GM06990 (cell line): ENCODE measurements around the gene TMPRSS3.

ENCODE experiments used
- DNase-seq: peaks from one replicate; pipeline ENCODE4 v3.0.0-alpha.2; 2011; ENCODE audit not compliant: insufficient read length; ENCODE audit errors: extremely low read depth
- H3K27me3 ChIP-seq: replicated peaks from 2 replicates; pipeline ENCODE4 v1.6.0; 2011; ENCODE audit warnings: low read length; ENCODE audit not compliant: control insufficient read depth, insufficient read depth
- H3K36me3 ChIP-seq: 2 replicates; pipeline ENCODE4 v1.5.1; 2011; ENCODE audit warnings: low read length; ENCODE audit not compliant: control insufficient read depth, insufficient read depth
- H3K4me3 ChIP-seq: replicated peaks from 2 replicates; pipeline ENCODE4 v1.5.1; 2011; ENCODE audit warnings: low read depth, mild to moderate bottlenecking, control low read depth, low read length
- CTCF ChIP-seq: IDR thresholded peaks from 2 replicates; pipeline ENCODE4 v1.5.1; 2011; ENCODE audit warnings: low read length, control low read depth, mild to moderate bottlenecking, inconsistent platforms; ENCODE audit not compliant: insufficient read depth, poor library complexity, severe bottlenecking

Gene TMPRSS3

DNA sequence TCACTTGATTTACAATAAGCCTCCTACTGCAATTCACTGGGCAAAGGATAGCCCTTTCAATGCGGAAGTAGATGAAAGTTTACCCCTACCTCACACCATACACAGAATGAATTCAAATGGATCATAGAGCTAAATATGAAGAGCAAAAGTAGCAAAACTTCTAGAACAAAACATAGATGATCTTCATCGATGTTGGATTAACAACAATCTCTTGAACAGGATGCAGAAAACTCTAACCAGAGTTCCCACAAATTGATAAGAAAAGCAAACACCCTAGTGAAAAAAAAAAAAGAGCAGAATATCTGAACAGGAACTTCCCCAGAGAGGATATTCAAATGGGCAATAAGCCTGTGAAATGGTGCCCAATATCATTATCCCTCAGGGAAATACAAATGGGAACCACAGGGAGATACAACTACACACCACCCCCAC lies 6.0 kb upstream of the TMPRSS3 start:
- no peak overlapping the region for H3K4me3 ChIP-seq
- H3K27me3 ChIP-seq: no peaks in the 10 kb centered on the region
- H3K36me3 ChIP-seq: no peaks in the 10 kb centered on the region
- DNase-seq: no peak
- TF ChIP-seq CTCF: no peak

GRCh38 chr21:42401154-42401553 lies 5.3 kb upstream of the TMPRSS3 start:
- TF ChIP-seq CTCF: no peak
- no peak for DNase-seq
- no peak overlapping the region for H3K4me3 ChIP-seq
- no peaks in the 10 kb centered on the region for H3K36me3 ChIP-seq
- H3K27me3 ChIP-seq: no peaks in the 10 kb centered on the region

- no peaks in the 10 kb centered on the region for H3K27me3 ChIP-seq
- no peak for DNase-seq
Measured at GRCh38 chr21:42400525-42400924, 4.7 kb upstream of the TMPRSS3 start.

GRCh38 chr21:42398436-42399028 lies 2.7 kb upstream of the TMPRSS3 start:
- Histone ChIP-seq H3K4me3 (no peak overlapping the region), H3K36me3 (no peaks in the 10 kb centered on the region), H3K27me3 (no peaks in the 10 kb centered on the region)
- no peak for TF ChIP-seq CTCF
- DNase-seq: no peak

More at GRCh38 chr21:42400525-42400924, 4.7 kb upstream of the TMPRSS3 start:
- Histone ChIP-seq H3K36me3 (no peaks in the 10 kb centered on the region), H3K4me3 (no peak overlapping the region)
- no peak for TF ChIP-seq CTCF

- DNase-seq: no peak
- TF ChIP-seq CTCF: no peak
- Histone ChIP-seq H3K4me3 (no peak overlapping the region), H3K36me3 (no peaks in the 10 kb centered on the region), H3K27me3 (no peaks in the 10 kb centered on the region)
Measured at GRCh38 chr21:42397746-42398394, 2.0 kb upstream of the TMPRSS3 start.
